ENCODE results near the gene C19orf33. TPM values are rescaled to one million over a fixed set of nuclear protein-coding genes. Genes with fewer than 3 reads are reported as not detected.

Gene C19orf33
- total RNA-seq, 1 experiment from 2014 or later = not detected

- no peak overlapping the region for H3K4me3 ChIP-seq (ENCODE audit: low read depth, low read length, poor library complexity, severe bottlenecking)
- no peak overlapping the region for H3K27ac ChIP-seq (ENCODE audit: low read depth, low read length, poor library complexity, severe bottlenecking)
- no peak for DNase-seq (ENCODE audit: low spot score)
- POLR2A ChIA-PET (ENCODE audit: low non-redundant PET) = no interaction called here
- no peak for TF ChIP-seq EZH2 (IDR thresholded peaks at IDR 0.05; ENCODE audit: borderline replicate concordance, low read depth, low read length, poor library complexity, severe bottlenecking)
- TF ChIP-seq, protein P1, sequence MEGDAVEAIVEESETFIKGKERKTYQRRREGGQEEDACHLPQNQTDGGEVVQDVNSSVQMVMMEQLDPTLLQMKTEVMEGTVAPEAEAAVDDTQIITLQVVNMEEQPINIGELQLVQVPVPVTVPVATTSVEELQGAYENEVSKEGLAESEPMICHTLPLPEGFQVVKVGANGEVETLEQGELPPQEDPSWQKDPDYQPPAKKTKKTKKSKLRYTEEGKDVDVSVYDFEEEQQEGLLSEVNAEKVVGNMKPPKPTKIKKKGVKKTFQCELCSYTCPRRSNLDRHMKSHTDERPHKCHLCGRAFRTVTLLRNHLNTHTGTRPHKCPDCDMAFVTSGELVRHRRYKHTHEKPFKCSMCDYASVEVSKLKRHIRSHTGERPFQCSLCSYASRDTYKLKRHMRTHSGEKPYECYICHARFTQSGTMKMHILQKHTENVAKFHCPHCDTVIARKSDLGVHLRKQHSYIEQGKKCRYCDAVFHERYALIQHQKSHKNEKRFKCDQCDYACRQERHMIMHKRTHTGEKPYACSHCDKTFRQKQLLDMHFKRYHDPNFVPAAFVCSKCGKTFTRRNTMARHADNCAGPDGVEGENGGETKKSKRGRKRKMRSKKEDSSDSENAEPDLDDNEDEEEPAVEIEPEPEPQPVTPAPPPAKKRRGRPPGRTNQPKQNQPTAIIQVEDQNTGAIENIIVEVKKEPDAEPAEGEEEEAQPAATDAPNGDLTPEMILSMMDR (conservative IDR thresholded peaks at IDR 0.05; ENCODE audit: low read depth, low read length) = no peak
- no peaks in the 10 kb centered on the region for H3K27me3 ChIP-seq (replicated peaks; ENCODE audit: insufficient read depth, low read depth, low read length, poor library complexity)
- no TSS peak for BruUV-seq (replicated peaks)
- H3K9me3 ChIP-seq (ENCODE audit: low read depth, low read length, poor library complexity, severe bottlenecking) = no peaks in the 10 kb centered on the region
- H3K36me3 ChIP-seq (ENCODE audit: insufficient read depth, low read length, poor library complexity, severe bottlenecking) = no peaks in the 10 kb centered on the region
- CTCF ChIA-PET = no interaction called here
- H3K4me1 ChIP-seq (ENCODE audit: insufficient read depth, low read length, poor library complexity, severe bottlenecking) = peaks cover 6% of the 10 kb centered on the region
- intact Hi-C loops (cut with micrococcal nuclease; ENCODE audit: unreplicated experiment) = no loop called here
Measured at GRCh38 chr19:38262585-38263268, 41.3 kb upstream of the C19orf33 start.

DNA sequence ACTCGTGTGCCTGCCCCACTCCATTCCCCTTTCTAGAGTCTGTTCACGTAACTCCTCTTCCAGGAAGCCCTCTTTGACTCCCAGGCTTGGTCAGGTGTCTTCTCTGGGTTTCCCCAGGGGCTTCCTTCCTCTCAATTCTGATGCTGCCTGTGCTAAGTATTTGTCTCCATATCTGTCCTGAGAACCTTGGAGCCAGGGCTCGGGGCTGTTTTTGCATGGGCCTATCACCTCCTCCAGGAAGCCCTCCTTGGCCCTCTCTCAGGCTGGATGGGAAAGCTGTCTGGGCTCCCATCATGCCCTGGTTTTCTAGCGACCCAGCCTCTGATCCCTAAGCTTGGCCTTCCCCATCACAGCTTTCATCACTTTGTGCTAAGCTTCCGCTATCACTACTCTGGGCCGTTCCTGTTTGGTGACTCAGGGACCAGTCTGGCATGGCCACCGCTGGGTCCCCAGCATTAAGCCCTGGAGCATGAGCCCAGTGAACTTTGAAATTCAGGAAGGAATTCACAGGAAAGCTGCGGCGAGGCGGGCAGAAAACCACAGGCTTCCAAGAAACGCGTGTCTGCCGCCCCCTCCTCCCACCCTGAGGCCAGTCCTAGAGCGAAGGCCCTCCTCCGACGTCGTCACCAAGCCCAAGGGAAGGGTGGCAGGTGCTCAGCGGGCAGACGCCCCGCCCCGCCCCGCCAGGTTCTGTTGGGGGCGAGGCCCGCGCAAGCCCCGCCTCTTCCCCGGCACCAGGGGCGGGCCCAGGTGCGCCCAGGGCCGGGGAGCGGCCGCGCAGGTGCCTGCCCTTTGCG is 40.2 kb upstream of the C19orf33 start:
- no TSS peak for BruUV-seq (replicated peaks)
- no peak for DNase-seq (ENCODE audit: low spot score)
- CTCF ChIA-PET = interaction anchor here (0.5 kb wide), 1 partner anchor 139 kb away, joined by 3 read pairs; no protein-coding TSS in a partner anchor

GRCh38 chr19:38264486-38265212 is 39.4 kb upstream of the C19orf33 start, which contains the start of gene SPINT2:
Gene SPINT2, plus strand, starts transcription at chr19:38264573. Its CDS starts 320 bp downstream, at chr19:38264893.
- no peak for TF ChIP-seq EZH2 (IDR thresholded peaks at IDR 0.05; ENCODE audit: borderline replicate concordance, low read depth, low read length, poor library complexity, severe bottlenecking)
- TF ChIP-seq, protein P1 (conservative IDR thresholded peaks at IDR 0.05; ENCODE audit: low read depth, low read length) = no peak
- Histone ChIP-seq H3K4me3 (ENCODE audit: low read depth, low read length, poor library complexity, severe bottlenecking) (peak within 1 kb of the TSS; percentile 41), H3K27ac (ENCODE audit: low read depth, low read length, poor library complexity, severe bottlenecking) (no peak within 1 kb of the TSS), H3K36me3 (ENCODE audit: insufficient read depth, low read length, poor library complexity, severe bottlenecking) (no peaks in the 10 kb centered on the region), H3K9me3 (ENCODE audit: low read depth, low read length, poor library complexity, severe bottlenecking) (no peaks in the 10 kb centered on the region), H3K4me1 (ENCODE audit: insufficient read depth, low read length, poor library complexity, severe bottlenecking) (peaks cover 6% of the 10 kb centered on the region), H3K27me3 (replicated peaks; ENCODE audit: insufficient read depth, low read depth, low read length, poor library complexity) (no peaks in the 10 kb centered on the region)
- ChIA-PET CTCF (interaction anchor here (0.5 kb wide), 1 partner anchor 138 kb away, joined by 3 read pairs; no protein-coding TSS in a partner anchor), POLR2A (ENCODE audit: low non-redundant PET) (no interaction called here)
- intact Hi-C loops (cut with micrococcal nuclease; ENCODE audit: unreplicated experiment) = no loop called here
- DNase-seq (ENCODE audit: low spot score) = no peak
- no TSS peak for BruUV-seq (replicated peaks)

More for the DNA sequence above, 40.2 kb upstream of the C19orf33 start:
- H3K9me3 ChIP-seq (ENCODE audit: low read depth, low read length, poor library complexity, severe bottlenecking) = no peaks in the 10 kb centered on the region
- TF ChIP-seq, protein P1 (conservative IDR thresholded peaks at IDR 0.05; ENCODE audit: low read depth, low read length) = no peak
- TF ChIP-seq EZH2 (IDR thresholded peaks at IDR 0.05; ENCODE audit: borderline replicate concordance, low read depth, low read length, poor library complexity, severe bottlenecking) = no peak
- intact Hi-C loops (cut with micrococcal nuclease; ENCODE audit: unreplicated experiment) = no loop called here
- no peaks in the 10 kb centered on the region for H3K27me3 ChIP-seq (replicated peaks; ENCODE audit: insufficient read depth, low read depth, low read length, poor library complexity)
- POLR2A ChIA-PET (ENCODE audit: low non-redundant PET) = no interaction called here
- peak overlapping the region; percentile 41 for H3K4me3 ChIP-seq (ENCODE audit: low read depth, low read length, poor library complexity, severe bottlenecking)
- no peak overlapping the region for H3K27ac ChIP-seq (ENCODE audit: low read depth, low read length, poor library complexity, severe bottlenecking)
- no peaks in the 10 kb centered on the region for H3K36me3 ChIP-seq (ENCODE audit: insufficient read depth, low read length, poor library complexity, severe bottlenecking)
- peaks cover 6% of the 10 kb centered on the region for H3K4me1 ChIP-seq (ENCODE audit: insufficient read depth, low read length, poor library complexity, severe bottlenecking)

Measured in A673 (cell line).